ENCODE measurements around the gene GPM6B. TPM values are rescaled to one million over a fixed set of nuclear protein-coding genes. Genes with fewer than 3 reads are reported as not detected.

The GPM6B gene
- total and polyA plus RNA-seq, 2 donors (not counting 3 experiments of a cell fraction or from before 2014, with no cell fraction given) = 0.30 TPM; not detected in 1

DNA sequence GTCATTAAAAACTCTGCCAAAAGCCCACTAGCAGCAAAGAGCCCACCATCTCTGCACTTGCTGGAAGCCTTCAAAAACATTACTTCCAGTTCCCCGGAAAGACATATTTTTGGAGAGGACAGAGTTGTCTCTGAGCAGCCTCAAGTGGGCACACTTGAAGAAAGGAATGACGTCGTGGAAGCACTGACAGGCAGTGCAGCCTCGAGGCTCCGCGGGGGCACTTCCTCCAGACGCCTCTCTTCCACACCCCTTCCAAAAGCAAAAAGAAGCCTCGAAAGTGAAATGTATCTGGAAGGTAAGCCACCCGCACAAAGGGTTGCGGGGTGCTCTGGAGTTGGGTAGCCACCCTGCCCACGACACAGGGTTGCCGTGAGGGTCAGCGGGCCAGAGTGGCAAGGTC, 56.5 kb downstream of the GPM6B start:
- Histone ChIP-seq H4K20me1 (replicated peaks; ENCODE audit: control insufficient read depth, extremely low read depth, insufficient read depth, low read length) (no peaks in the 10 kb centered on the region), H3K4me1 (ENCODE audit: control insufficient read depth, extremely low read depth, insufficient read depth, low read length) (no peaks in the 10 kb centered on the region), H3K27ac (ENCODE audit: insufficient read depth, low read depth, low read length) (no peak overlapping the region), H3K4me2 (ENCODE audit: insufficient read depth, low read length) (no peak overlapping the region), H2AFZ (ENCODE audit: low read depth, low read length) (no peak overlapping the region), H3K36me3 (ENCODE audit: control insufficient read depth in 2 of 2, extremely low read depth in 1 of 2, insufficient read depth in 2 of 2, low read length in 2 of 2) (no peaks in the 10 kb centered on the region), H3K9ac (replicated peaks; ENCODE audit: extremely low read depth, insufficient read depth, low read length) (no peak overlapping the region), H3K9me3 (replicated peaks; ENCODE audit: control insufficient read depth, insufficient read depth, low read length) (no peaks in the 10 kb centered on the region), H3K79me2 (ENCODE audit: control insufficient read depth, insufficient read depth, low read length) (no peaks in the 10 kb centered on the region), H3K27me3 (ENCODE audit: control insufficient read depth in 2 of 2, insufficient read depth in 2 of 2, low read length in 2 of 2) (no peaks in the 10 kb centered on the region), H3K4me3 (replicated peaks in 1 of 3; ENCODE audit: insufficient read depth in 1 of 3, low read depth in 1 of 3, low read length in 3 of 3) (no peak overlapping the region), H3K9me1 (replicated peaks; ENCODE audit: control insufficient read depth, extremely low read depth, insufficient read depth, low read length) (no peaks in the 10 kb centered on the region)
- ChIA-PET POLR2A (no interaction called here), CTCF (no interaction called here)
- intact Hi-C loops (cut with micrococcal nuclease) = no loop called here
- DNase-seq (ENCODE audit: low read depth, low spot score) (no peak), FAIRE-seq (no peak)
- BruUV-seq (replicated peaks) = no TSS peak
- dilution Hi-C loops (cut with MboI; ENCODE audit: extremely low pct_ligation_motif_present, low sequenced_read_pairs) = no loop called here
- TF ChIP-seq JUN (IDR thresholded peaks at IDR 0.05; ENCODE audit: borderline replicate concordance, insufficient read depth, insufficient read length, low read depth) (no peak), MYC (IDR thresholded peaks at IDR 0.05; ENCODE audit: low read depth, low read length) (no peak), POLR2A (IDR thresholded peaks at IDR 0.05; ENCODE audit: low read depth, low read length) (no peak), MAX (IDR thresholded peaks at IDR 0.05; ENCODE audit: insufficient read depth, insufficient read length) (no peak), EZH2 (IDR thresholded peaks at IDR 0.05; ENCODE audit: borderline replicate concordance, low read depth, low read length, severe bottlenecking) (no peak), FOS (IDR thresholded peaks at IDR 0.05; ENCODE audit: borderline replicate concordance, insufficient read depth, low read length) (no peak), POLR2AphosphoS5 (IDR thresholded peaks at IDR 0.05; ENCODE audit: insufficient read depth, low read depth, low read length) (no peak), GATA2 (IDR thresholded peaks at IDR 0.05; ENCODE audit: insufficient read depth, insufficient read length, low read depth, low read length) (no peak)
- TF ChIP-seq, protein P1, sequence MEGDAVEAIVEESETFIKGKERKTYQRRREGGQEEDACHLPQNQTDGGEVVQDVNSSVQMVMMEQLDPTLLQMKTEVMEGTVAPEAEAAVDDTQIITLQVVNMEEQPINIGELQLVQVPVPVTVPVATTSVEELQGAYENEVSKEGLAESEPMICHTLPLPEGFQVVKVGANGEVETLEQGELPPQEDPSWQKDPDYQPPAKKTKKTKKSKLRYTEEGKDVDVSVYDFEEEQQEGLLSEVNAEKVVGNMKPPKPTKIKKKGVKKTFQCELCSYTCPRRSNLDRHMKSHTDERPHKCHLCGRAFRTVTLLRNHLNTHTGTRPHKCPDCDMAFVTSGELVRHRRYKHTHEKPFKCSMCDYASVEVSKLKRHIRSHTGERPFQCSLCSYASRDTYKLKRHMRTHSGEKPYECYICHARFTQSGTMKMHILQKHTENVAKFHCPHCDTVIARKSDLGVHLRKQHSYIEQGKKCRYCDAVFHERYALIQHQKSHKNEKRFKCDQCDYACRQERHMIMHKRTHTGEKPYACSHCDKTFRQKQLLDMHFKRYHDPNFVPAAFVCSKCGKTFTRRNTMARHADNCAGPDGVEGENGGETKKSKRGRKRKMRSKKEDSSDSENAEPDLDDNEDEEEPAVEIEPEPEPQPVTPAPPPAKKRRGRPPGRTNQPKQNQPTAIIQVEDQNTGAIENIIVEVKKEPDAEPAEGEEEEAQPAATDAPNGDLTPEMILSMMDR (IDR thresholded peaks at IDR 0.05; ENCODE audit: extremely low read depth in 1 of 2, insufficient read depth in 1 of 2, low read depth in 1 of 2, low read length in 2 of 2) = no peak
